Chondrocyte (in vitro differentiated cells): ENCODE results near the gene SEC61B. TPM values are rescaled to one million over a fixed set of nuclear protein-coding genes. Genes with fewer than 3 reads are reported as not detected.
A peak's percentile ranks its signal among the peaks of the same experiment; 100 is the strongest.

Experiments used
- DNase-seq: peaks from one replicate; pipeline ENCODE4 v3.0.0; 2021; ENCODE audit warnings: mixed read lengths, low spot score
- H3K27ac Mint-ChIP-seq: one replicate; pipeline ENCODE4 v1.8.0; 2021; ENCODE audit warnings: mild to moderate bottlenecking, moderate library complexity, mixed read lengths; ENCODE audit not compliant: unreplicated experiment
- H3K27me3 Mint-ChIP-seq: 2 replicates; pipeline ENCODE4 v1.8.0; 2021; ENCODE audit warnings: low read depth, mixed read lengths
- H3K36me3 Mint-ChIP-seq: 2 replicates; pipeline ENCODE4 v1.8.0; 2021; ENCODE audit warnings: low read depth, mixed read lengths
- H3K4me1 Mint-ChIP-seq: 2 replicates; pipeline ENCODE4 v1.8.0; 2021; ENCODE audit warnings: low read depth, mild to moderate bottlenecking, mixed read lengths
- H3K4me3 Mint-ChIP-seq: one replicate; pipeline ENCODE4 v1.8.0; 2021; ENCODE audit warnings: mild to moderate bottlenecking, moderate library complexity, mixed read lengths; ENCODE audit not compliant: unreplicated experiment
- H3K9me3 Mint-ChIP-seq: 2 replicates; pipeline ENCODE4 v1.8.0; 2021; ENCODE audit warnings: low read depth, mixed read lengths
- total RNA-seq: library from RNA; stranded (reverse); gene quantifications from 3 replicates; pipeline ENCODE4 v1.2.1, GENCODE V29; 2021
- TF ChIP-seq, protein P1 (sequence below): fragments of 200-600 bp; sonication (generic); IDR thresholded peaks from 2 replicates; pipeline ENCODE4 v1.5.0; 2021; ENCODE audit warnings: antibody characterized with exemption, mild to moderate bottlenecking, moderate library complexity

SEC61B gene
- total RNA-seq, 1 donor from 2014 or later, result 167 TPM

- TF ChIP-seq, protein P1, sequence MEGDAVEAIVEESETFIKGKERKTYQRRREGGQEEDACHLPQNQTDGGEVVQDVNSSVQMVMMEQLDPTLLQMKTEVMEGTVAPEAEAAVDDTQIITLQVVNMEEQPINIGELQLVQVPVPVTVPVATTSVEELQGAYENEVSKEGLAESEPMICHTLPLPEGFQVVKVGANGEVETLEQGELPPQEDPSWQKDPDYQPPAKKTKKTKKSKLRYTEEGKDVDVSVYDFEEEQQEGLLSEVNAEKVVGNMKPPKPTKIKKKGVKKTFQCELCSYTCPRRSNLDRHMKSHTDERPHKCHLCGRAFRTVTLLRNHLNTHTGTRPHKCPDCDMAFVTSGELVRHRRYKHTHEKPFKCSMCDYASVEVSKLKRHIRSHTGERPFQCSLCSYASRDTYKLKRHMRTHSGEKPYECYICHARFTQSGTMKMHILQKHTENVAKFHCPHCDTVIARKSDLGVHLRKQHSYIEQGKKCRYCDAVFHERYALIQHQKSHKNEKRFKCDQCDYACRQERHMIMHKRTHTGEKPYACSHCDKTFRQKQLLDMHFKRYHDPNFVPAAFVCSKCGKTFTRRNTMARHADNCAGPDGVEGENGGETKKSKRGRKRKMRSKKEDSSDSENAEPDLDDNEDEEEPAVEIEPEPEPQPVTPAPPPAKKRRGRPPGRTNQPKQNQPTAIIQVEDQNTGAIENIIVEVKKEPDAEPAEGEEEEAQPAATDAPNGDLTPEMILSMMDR, result no peak
- peak overlapping the region; percentile 46 for H3K4me3 Mint-ChIP-seq
- H3K9me3 Mint-ChIP-seq, result no peaks in the 10 kb centered on the region
- H3K27ac Mint-ChIP-seq, result no peak overlapping the region
- DNase-seq, result no peak
- peaks cover 27% of the 10 kb centered on the region for H3K36me3 Mint-ChIP-seq
- H3K4me1 Mint-ChIP-seq, result peaks cover 51% of the 10 kb centered on the region
- no peaks in the 10 kb centered on the region for H3K27me3 Mint-ChIP-seq
Observed at GRCh38 chr9:99220011-99220410, 2.1 kb upstream of the SEC61B start.

DNA sequence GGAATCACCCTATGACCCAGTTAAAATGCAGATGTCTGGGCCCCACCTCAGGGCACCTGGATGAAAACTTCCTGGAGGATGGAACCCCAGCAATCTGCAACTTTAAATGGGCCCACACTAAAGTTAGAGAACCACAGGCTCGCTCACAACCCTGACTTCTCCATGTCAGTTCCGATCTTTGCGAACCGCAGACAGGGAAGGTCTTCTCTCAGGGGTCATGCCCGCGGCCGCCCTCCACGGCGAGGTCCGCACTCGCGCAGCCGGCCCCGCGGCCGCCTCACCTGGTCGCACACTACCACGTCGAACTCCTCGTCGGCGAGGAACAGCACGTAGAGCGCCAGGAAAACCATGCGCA, 839 bp upstream of the SEC61B start:
- peak overlapping the region; percentile 88 for H3K4me3 Mint-ChIP-seq
- no peak for DNase-seq
- peak overlapping the region; percentile 82 for H3K27ac Mint-ChIP-seq

DNA sequence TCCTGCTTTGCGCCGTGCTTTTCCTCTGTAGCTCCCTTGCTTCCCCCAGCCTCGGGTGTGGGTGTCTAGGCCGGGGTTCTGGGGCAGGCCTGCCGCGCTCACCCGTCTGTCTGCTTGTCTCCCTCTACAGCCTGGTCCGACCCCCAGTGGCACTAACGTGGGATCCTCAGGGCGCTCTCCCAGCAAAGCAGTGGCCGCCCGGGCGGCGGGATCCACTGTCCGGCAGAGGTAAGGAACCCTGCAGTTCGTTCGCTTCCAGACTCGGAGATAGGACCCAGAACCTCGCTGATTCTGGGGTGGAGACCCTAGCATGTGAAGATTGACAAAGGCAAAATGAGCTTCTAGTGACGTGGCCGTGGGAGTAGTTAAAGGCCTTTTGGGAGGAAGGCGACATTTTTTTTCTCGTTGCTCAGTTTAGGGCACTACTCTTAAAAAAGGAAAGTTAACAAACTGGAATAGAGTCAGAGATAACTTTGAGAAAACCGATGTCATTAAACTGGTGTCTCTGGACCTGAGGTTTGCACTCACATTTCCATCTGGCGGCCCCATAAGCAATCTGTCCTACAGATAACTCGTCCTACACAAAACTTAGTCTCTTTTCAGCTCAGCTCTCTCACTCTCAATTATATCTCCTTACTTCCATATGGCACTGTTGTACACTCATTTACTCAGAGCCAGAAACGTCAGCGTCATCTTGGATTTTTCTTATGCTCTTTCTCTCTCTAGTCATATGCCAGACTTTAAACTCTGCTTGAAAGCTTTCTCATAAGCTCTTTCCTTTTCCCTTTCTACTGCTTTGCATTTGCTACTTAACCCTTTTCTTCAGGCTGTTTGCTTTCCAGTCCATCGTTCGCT, 561 bp downstream of the SEC61B start:
- no peak for DNase-seq
- Mint-ChIP-seq H3K36me3 (peaks cover 17% of the 10 kb centered on the region), H3K27ac (peak overlapping the region; percentile 99), H3K4me3 (peak overlapping the region; percentile 88), H3K9me3 (no peaks in the 10 kb centered on the region), H3K27me3 (no peaks in the 10 kb centered on the region), H3K4me1 (peaks cover 58% of the 10 kb centered on the region)
- TF ChIP-seq, protein P1, result peak; percentile 40

More for the DNA sequence above, 839 bp upstream of the SEC61B start:
- H3K4me1 Mint-ChIP-seq, result peaks cover 61% of the 10 kb centered on the region
- H3K9me3 Mint-ChIP-seq, result no peaks in the 10 kb centered on the region
- peaks cover 23% of the 10 kb centered on the region for H3K36me3 Mint-ChIP-seq
- H3K27me3 Mint-ChIP-seq, result no peaks in the 10 kb centered on the region
- TF ChIP-seq, protein P1, result no peak

DNA sequence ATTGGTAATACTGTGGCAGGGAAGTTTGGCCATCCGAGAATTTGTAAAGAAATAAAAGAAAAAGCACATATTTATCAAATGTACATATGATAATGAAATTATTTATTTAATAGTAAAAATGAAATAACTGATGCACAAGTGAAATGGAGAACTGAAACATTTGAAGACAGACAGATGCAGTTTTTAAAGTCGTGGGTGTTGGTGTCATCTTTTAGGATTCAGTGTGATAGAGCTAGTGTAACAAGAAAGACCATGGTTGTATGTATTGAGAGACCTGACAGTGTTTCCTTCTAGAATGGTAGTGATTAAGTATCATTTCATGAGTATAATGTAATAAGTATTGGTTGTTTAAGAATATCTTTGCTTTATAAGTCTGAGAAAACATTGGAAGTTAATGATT, 2.4 kb downstream of the SEC61B start:
- no peak overlapping the region for H3K27ac Mint-ChIP-seq

DNA sequence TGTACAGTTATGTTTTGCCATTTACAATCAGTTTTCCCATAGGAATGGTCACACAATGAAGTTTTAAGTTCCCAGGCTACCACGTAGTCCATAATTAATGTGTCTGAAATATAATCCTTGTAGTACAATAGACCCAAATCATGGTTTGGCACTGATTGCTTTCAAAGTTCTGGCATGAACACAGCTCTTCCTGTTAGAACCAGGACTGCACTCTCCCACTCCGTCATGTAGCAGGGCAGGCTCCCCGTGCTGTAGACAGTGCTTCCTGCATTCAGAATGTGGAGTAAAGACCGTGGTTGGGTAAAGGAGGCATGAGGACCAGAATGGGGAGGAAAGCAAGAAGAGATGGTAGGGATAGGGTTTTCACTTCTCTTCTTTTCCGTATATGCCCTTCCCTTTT, 4.0 kb downstream of the SEC61B start:
- DNase-seq, result no peak
- Mint-ChIP-seq H3K9me3 (no peaks in the 10 kb centered on the region), H3K4me3 (no peak overlapping the region), H3K4me1 (peaks cover 38% of the 10 kb centered on the region), H3K36me3 (peaks cover 27% of the 10 kb centered on the region), H3K27ac (no peak overlapping the region), H3K27me3 (no peaks in the 10 kb centered on the region)
- TF ChIP-seq, protein P1, result no peak

More for the DNA sequence above, 2.4 kb downstream of the SEC61B start:
- Mint-ChIP-seq H3K4me3 (no peak overlapping the region), H3K9me3 (no peaks in the 10 kb centered on the region), H3K36me3 (peaks cover 20% of the 10 kb centered on the region), H3K27me3 (no peaks in the 10 kb centered on the region), H3K4me1 (peaks cover 54% of the 10 kb centered on the region)
- no peak for DNase-seq
- TF ChIP-seq, protein P1, result no peak
